DMS114 treated with DMSO at 0.1 percent for 48 hours (cell line): Measurements from ENCODE around the gene KCNJ5.
"Not testable (repeated sequence)": the region's sequence is repeated elsewhere in the genome, so short reads cannot be mapped to it uniquely, and the experiment has no call there.

Experiments used
- DNase-seq: peaks from one replicate; lab custom pipeline; 2025; ENCODE audit not compliant: unreplicated experiment; lab: John Stamatoyannopoulos, UW

The KCNJ5 gene

DNA sequence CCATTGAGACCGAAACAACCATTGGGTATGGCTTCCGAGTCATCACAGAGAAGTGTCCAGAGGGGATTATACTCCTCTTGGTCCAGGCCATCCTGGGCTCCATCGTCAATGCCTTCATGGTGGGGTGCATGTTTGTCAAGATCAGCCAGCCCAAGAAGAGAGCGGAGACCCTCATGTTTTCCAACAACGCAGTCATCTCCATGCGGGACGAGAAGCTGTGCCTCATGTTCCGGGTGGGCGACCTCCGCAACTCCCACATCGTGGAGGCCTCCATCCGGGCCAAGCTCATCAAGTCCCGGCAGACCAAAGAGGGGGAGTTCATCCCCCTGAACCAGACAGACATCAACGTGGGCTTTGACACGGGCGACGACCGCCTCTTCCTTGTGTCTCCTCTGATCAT lies 20.5 kb downstream of the KCNJ5 start:
- DNase-seq = no peak

DNA sequence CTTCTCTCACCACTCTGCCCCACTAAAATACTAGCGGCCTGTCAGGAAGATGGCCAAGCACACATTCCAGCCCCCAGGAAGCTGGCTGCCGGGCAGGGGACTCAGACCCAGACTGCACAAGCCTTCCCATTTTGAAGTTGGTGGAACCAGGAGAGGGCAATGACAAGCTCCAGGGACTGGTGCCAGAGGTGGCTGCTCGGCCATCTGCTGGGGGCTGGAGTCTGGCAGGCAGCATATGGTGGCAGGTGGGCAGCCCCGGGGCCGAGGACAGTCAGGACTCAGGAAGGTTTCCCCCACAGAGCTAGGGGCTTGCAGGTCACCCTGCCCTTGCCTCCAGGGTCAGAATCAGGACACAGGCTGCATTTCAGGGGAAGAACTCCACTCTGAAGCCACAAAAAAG lies 22.6 kb downstream of the KCNJ5 start:
- DNase-seq = no peak

DNA sequence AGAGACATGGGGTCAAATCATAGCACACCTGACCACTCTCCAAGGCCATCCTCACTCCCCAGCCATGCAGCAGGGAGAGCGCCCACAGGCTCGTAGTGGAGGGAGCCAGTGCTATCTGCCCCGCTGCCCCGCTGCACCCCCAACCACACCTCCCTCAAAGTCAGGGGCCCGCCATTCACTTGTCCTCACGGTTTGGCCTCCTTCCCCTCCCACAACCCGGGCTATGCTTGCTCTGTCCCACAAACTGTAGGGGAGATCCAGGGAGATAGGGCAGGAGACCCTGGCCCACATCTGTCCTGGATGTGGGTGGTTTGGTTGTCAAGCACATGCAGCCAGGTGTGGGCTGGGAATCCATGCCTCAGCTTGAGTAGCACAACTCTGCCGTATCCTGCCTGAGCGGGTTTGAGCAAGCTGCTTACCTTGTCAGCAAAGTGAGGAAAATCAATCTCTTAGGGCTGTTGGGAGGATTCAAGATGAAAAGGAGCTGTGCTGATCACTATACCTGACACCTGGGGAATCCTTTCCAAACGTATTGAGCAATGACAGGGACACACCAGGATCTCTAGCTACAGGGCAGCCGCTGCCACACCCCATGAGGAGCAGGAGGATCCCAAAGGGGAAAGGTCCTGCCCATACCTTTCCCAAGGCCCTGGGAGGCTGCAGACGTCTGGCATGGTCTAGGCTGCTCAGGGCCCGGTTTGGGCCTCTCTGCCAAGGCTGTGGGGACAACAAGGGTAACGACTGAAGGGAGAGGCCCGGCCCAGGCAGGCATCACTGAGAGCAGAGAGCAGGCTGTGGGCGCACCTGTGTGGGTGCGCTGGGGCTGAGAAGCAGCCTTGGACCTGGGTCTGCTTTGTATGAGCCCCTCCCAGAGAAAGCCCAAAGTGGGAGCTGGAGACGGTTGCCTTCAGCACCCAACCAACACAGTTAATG lies 23.3 kb downstream of the KCNJ5 start:
- no peak for DNase-seq

DNA sequence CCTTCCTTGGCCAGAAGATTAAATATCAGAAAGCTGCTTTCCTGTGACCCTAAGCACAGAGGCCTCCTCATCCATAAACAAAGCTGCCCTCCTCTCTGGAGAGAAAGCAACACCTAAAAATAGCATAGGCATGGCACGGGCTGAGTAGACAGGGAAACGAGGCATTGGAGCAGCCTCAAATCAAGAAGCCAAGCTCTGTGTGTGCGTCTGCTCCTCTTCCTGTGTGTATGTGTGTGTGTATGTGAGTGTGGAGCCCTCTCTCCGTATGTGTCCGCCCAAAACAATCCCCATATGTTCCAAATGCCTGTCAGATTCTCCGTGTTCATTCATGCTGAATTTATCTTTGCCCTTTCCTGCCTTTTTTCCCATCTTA lies 24.0 kb downstream of the KCNJ5 start:
- DNase-seq = no peak

DNA sequence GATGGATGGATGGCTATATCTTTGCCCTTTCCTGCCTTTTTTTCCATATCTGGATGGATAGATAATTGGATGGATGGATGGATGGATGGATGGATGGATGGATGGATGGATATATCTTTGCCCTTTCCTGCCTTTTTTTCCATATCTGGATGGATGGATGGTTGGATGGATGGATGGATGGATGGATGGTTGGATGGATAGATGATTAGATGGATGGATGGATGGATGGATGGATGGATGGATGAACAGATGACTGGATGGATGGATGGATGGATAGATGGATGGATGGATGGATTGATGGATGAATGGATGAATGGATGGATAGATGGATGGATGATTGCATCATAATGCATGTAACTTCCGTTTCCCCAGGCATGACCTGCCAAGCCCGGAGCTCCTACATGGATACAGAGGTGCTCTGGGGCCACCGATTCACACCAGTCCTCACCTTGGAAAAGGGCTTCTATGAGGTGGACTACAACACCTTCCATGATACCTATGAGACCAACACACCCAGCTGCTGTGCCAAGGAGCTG lies 24.9 kb downstream of the KCNJ5 start:
- DNase-seq = no peak

DNA sequence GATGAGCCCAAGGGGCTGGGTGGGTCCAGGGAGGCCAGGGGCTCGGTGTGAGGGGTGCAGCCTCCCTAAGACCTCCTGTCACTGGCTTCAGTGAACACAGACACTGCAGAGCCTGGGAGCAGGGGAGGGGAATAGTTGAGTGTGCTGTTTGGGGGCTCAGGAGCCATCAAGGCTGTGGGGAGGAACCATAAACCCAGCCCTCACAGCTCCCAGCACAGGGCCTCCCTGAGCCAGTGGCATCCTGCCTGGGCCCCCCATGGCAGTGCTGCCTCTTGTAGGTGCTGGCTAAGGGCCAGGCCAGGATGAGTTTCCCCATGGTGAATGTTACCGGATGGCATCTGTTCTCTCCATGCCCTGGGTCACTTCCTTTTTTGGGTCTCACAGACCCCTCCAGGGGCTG lies 25.5 kb downstream of the KCNJ5 start:
- no peak for DNase-seq

DNA sequence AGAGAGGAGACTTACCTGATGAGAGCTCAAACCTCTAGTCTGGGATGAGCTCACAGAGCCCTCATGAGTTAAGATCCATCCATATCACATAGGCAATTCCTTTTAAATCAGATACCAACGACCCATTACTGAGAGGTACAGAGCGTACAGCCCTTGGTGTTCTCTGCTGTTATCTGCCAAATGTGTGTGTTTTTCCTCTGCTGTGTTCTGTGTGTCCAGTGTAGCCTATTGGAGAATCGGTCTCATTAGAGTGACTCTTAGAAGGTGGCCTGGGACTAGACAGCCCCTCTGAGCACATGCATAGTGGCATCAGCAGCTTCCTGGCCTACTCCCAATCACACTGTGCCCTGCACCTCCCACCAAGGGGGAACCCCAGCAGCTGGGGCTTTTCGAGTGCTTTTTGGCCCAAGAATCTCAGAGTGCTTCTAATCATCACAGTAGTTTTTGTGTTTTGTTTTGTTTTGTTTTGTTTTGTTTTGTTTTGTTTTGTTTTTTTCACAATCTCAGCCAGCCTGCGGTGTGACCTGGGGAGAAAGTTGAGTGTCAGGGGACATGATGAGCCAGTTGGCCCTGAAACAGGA lies 26.1 kb downstream of the KCNJ5 start:
- no peak for DNase-seq

DNA sequence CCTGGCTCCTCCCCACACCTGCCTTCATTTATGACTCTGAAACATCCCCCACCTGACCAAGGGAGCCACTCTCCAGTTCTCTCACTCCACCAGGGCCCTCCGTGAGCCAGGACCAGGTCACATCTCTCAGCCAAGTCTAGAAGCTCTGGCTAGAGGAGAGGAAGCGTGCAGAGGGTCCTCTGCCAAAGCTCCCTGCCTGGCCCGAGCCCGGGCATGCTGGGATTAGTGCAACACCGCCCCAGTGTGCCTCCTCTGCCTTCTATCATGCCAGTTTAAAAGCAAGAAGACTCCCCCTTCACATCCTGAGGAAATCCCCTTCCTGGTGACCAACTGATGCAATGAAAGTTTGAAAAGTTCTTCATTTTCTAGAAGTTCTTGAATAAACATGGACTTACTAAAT lies 28.1 kb downstream of the KCNJ5 start:
- no peak for DNase-seq

DNA sequence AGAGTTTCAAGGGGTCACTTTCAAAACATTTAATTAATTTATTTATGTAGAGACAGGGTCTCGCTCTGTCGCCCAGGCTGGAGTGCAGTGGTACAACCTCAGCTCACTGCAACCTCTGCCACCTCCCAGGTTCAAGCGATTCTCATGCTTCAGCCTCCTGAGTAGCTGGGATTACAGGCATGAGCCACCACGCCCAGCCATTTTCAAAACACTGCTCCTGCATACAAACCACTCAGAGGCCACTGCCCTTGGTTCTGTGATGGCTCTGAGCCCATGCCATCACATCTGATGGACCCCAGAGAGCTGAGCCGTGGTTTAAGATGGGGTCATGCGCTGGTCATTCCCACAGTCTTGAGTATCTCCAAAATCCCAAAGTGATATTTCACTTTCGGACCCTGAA lies 28.5 kb downstream of the KCNJ5 start:
- DNase-seq = not testable (repeated sequence)

DNA sequence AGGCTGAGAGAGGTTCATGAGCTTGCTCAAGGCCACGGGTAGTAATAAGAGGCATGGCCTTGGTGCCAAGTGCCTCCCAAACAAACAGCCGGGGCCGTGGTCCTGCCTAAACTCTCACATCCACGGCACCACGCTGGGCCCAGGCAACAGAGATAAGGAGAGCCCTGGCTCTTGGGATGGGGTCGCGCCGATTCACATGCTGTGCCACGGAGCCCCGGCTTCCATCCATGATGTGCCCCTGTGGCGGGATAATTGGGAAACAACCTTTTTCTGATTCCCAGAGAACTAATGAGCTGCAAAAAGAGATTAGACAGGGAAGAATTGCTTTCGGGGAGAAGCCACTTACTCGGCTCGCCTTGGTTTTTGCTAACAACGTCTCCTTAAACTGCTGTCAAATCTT lies 29.5 kb downstream of the KCNJ5 start:
- no peak for DNase-seq

DNA sequence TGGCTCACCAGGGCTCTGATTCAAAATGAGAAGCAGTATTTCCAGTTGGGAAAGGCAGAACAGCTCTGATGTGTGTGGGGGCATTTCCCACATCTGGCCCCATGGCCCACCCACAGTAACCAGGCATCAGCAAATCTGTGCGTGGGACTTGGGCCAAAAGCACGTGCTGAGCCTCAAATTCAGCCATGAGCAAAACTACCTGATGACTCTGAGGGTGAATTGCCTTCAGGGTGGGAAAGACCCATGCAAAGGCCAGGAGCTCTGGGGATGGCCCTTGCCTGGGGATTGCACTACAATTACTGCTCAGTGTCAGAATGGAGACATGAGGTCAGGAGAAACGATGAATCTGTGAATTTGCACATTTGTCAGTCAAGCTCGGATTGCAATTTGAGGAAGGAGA lies 30.6 kb downstream of the KCNJ5 start:
- DNase-seq = no peak

DNA sequence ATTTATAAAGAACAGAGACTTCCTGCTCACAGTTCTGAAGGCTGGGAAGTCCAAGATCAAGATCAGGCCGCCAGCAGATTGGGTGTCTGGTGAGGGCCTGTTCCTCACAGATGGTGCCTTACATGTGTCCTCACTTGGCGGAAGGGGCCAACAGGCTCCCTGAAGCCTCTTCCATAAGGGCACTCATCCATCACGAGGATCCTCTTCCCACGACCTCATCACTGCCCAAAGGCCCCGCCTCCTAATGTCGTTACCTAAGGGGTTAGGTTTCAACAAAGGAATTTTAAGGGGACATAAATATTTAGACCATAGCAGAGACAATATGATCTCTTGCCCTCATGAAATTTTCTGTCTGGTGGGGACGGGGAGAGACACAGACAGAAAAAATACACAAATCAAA lies 32.9 kb downstream of the KCNJ5 start:
- no peak for DNase-seq

DNA sequence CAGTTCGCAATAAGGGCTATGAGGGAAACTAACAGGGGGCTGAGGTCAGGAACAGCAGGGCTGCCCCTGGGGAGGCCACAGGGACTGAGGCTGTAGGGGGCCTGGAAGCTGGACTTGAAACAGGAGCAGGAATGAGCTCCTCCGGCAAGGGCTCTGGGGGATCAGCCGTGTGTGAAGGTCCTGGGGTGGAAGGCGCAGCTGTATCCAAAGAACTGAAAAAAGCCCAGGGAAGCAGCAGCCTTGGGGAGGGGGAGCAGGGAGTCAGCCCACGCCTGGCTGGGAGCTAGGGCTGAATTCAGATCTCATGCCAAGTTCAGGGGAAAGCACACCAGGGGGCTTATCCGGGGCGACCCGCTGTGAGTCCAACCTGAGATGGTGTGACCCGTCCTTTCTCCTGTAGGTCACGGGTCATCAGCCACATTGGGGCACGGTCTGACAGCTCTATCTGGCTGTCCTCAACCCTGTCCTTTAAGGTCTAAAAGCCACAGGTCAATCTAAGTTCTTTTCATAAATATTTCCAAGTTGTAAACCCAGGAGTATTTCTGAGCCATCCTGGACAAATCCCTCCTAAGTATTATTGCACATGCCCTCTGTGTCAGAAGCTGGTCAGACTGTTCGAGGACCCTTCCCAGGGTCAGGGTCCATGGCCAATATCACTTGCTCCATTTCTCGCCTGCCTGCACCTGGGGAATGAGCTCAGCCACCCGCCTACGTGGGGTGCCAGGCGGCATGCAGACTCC lies 33.5 kb downstream of the KCNJ5 start:
- no peak for DNase-seq

DNA sequence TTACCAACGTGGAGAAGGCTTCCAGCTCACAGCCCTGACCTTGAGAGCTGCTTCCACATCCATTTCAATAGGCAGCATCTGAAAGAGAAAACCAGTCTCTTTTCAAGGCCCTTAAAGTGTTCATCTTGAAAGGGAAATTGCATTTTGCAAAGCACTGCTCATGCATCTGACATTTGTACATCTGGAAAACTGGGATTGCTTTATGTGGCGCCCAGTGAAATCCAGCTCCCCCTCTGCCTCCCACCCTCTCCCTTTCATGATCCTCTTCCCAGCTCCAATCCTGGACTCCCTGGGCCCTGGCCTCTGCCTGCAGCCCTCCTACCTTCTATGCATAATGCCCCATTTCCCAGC lies 34.1 kb downstream of the KCNJ5 start:
- DNase-seq = no peak

DNA sequence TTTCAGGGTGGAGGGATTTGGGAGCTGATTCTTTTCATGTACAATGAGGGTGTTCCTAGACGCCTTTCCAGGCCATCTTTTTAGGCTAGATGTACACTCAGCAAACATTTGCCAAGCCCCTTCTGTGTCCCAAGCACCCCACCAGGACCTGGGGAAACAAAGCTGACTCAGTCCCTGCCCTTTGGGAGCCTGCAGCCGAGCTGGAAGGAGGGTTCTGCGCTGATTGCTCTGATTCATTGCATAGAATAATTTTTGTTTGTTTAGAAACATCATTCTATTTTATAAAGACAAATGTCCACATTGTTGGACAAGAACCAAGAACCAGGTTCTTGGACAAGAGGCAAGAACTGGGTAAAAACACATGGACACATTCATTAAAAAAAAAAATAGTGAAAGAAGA lies 34.8 kb downstream of the KCNJ5 start:
- no peak for DNase-seq

DNA sequence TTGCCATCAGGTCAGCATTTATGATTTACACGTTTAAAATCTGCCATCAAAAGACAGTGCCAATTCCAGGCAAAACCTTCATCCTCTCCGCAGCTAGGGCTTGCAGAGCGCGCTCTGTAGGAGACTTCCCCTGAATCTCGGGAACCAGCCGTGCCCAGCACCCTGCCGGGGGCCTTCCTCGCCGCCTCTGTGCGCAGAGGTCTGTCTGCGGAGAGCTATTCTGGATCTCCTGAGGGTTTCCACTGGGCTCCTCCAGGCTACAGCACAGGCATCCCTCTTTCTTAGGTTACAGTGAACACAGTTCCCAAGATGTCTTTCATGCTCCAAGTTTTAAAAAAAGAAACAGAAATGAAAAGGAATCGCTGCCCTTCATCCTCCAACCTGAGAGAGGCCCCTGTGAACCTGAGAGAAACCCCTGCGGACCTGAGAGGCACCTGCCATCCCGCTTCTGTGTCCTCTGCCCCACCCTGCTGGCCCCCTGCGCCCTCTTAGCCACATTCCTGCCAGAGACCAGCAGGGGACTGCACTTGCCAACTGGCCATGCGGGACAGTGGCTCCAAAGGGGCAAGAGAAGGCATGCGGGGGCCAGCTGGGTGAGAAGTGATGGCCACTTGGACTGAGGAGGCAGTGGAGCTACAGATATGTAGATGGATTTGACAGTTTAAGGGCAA lies 35.4 kb downstream of the KCNJ5 start:
- no peak for DNase-seq

DNA sequence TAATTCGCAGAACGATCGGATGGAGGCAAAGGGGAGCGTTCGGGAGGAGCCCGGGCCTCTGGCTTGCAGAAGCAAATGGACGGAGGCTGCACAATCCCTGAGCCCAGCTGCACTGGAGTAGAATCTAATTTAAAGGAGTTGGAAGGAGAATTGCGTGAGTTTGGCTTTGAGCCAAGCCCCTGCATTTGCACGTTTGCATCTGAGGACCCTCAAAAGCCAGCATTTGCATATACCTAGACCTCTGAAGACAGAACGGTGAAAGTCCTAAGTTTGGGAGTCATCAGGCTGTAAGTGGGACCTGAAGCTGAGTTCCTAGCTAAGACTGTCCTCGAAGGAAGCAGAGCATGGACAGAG lies 35.9 kb downstream of the KCNJ5 start:
- DNase-seq = no peak

DNA sequence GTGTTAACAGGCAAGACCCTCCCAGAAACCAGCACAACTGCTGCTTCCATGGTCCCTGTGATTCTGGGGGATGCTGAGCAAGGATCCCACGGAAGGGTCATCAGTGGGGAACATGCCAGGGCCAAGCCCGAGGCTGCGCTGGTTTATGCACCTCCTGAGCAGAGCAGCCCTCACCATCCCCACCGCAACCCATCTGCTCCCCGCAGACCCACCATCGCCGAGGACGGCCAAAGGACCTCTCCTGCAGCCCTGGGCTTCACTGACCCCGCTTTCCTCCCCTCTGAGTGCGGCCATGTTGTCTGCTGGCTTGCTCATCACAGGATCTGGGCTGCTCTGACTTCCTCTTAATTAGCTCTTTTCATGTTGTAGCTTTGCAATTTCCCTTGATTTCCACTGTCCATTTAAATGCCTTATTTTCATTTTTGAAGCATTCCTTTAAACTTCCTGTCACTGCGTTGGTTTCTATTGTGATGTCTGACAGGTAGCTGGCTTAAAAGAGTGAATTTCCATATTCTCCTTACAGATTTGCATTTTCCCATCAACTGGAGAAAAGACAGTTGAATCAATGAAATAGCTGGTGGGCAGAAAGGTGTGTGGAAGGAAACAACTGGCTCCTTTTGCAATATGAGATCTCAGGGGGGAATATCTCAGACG lies 36.7 kb downstream of the KCNJ5 start:
- DNase-seq = no peak

DNA sequence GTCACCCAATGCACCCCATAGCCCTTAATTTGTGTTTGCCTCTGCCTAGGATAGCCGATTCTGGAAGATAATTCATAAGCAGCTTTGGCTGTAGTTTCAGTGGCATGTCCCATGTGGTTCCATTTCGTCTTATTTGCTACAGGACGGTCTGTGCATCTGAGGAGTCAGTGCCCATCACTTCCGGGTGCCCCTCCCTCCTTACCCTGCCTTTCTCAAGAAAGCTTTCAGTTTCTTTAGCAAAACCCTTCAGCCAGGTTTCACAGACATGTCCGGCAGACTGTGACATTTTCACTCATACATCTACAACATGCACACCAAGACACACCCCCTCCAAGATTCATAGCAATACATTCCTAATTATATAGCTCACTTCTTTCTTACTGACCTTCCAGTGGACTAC lies 37.2 kb downstream of the KCNJ5 start:
- DNase-seq = no peak

DNA sequence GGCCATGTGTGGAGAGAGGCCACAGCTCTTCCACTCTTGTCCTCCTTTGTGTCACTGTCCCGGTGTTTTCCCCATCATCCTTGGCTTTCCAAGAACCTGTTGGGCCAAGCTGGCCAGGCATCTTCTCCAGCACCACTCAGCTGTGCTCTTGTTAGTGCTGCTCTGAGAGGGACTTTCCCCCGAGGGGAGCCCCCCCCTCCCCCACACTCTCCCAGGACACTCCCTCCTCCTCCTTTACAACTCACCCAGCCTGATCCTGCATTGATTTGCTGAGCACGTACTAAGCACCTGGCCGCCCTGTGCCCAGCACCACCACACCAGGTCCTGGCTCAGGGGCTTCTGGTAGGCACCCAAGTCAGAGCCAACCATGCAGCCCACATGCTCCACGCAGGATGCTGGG lies 38.3 kb downstream of the KCNJ5 start:
- no peak for DNase-seq

DNA sequence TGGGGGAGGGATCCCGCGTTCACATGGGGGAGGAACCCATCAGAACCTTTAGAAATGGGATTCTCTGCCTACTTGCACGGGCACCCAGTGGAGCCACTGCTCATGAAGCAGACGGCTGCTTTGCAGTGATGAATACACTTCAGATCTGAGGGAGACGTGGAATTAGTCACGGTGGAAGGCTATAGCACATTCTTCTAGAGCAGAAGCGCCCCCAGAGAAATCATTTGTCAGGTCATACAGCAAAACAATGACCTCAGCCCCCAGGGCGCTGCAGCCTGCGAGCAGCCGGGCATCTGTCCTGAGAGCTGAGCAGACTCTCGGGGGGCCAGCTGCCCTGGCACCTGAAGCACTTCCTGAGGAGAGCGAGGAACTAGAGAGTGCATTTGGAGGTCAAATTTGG lies 38.8 kb downstream of the KCNJ5 start:
- no peak for DNase-seq
